HepG2 (cell line): ENCODE data around the gene DOCK1. TPM values are rescaled to one million over a fixed set of nuclear protein-coding genes. Genes with fewer than 3 reads are reported as not detected.

Experiments used
- ATAC-seq: fragments of 200-7000 bp; cut with Tn5 transposase; 3 replicates; pipeline ENCODE4 v1.9.1; 2020; ENCODE audit warnings: mild to moderate bottlenecking, moderate library complexity
- BruUV-seq: library from RNA; stranded (reverse); fragments of 400-500 nt; replicated peaks from 2 replicates; lab custom pipeline; 2021; lab: Mats Ljungman, UMichigan
- CTCF ChIA-PET: fragments of 300-600 bp; formaldehyde crosslinking; extraction: SDS; loops from one replicate; lab custom pipeline; 2021; ENCODE audit warnings: low total read pairs, inconsistent platforms, low intra/inter-chr PET ratio; lab: Yijun Ruan, JAX
- POLR2A ChIA-PET: fragments of 350-600 bp; sonication (Branson Sonifier 250); formaldehyde crosslinking; loops from one replicate; lab custom pipeline; 2020; ENCODE audit warnings: antibody characterized with exemption, inconsistent platforms; lab: Yijun Ruan, JAX
- DNase-seq: peaks from one replicate; pipeline ENCODE4 v3.0.0-alpha.2; 2015; ENCODE audit warnings: low spot score
- FAIRE-seq: peaks from 3 replicates; lab custom pipeline; 2011; peaks lifted over from hg19 to GRCh38; lab: Jason Lieb, UNC
- H2AFZ ChIP-seq: one replicate; pipeline ENCODE4 v1.6.1; 2011; ENCODE audit warnings: low read length, inconsistent platforms
- H3K27ac ChIP-seq: fragments of 300-600 bp; 3 replicates; pipeline ENCODE4 v1.8.0; 2011; ENCODE audit warnings: mixed run types, mild to moderate bottlenecking, mixed read lengths, low read length, inconsistent platforms; ENCODE audit not compliant: insufficient read depth; ENCODE audit errors: extremely low read length
- H3K27me3 ChIP-seq, 2 experiments: fragments of 200-600 bp in 1 of 2; 2 replicates in 1 of 2; 3 replicates in 1 of 2; pipeline versions ENCODE4 v1.6.0 to v1.8.0; 2011; ENCODE audit warnings: low read length in 2 of 2, mild to moderate bottlenecking in 2 of 2, moderate library complexity in 2 of 2, inconsistent platforms in 1 of 2; ENCODE audit not compliant: insufficient read depth in 2 of 2, control insufficient read depth in 1 of 2
- H3K36me3 ChIP-seq, 2 experiments: fragments of 200-600 bp in 1 of 2; replicated peaks in 1 of 2; 2 replicates in 1 of 2; 3 replicates in 1 of 2; pipeline versions ENCODE4 v1.5.1 to v1.8.0; 2011; ENCODE audit warnings: low read length in 2 of 2, inconsistent platforms in 1 of 2; ENCODE audit not compliant: insufficient read depth in 2 of 2, control insufficient read depth in 1 of 2
- H3K4me1 ChIP-seq: 2 replicates; pipeline ENCODE4 v1.5.1; 2012; ENCODE audit warnings: low read length, inconsistent platforms; ENCODE audit not compliant: insufficient read depth
- H3K4me2 ChIP-seq: 2 replicates; pipeline ENCODE4 v1.6.0; 2011; ENCODE audit warnings: low read depth, low read length, inconsistent platforms
- H3K4me3 ChIP-seq, 3 experiments: fragments of 200-600 bp in 1 of 3; sonication (generic), shearing (Covaris generic) in 1 of 3; replicated peaks in 1 of 3; 2 replicates each; pipeline ENCODE4 v1.5.1; 2011 to 2016; ENCODE audit warnings: low read length in 3 of 3, inconsistent platforms in 2 of 3, low read depth in 2 of 3, mild to moderate bottlenecking in 2 of 3, control low read depth in 1 of 3, mixed read lengths in 1 of 3; ENCODE audit not compliant: insufficient read depth in 1 of 3
- H3K79me2 ChIP-seq: one replicate; pipeline ENCODE4 v1.6.1; 2011; ENCODE audit warnings: low read length, inconsistent platforms; ENCODE audit not compliant: insufficient read depth
- H3K9ac ChIP-seq: 2 replicates; pipeline ENCODE4 v1.6.0; 2011; ENCODE audit warnings: mild to moderate bottlenecking, low read depth, low read length, inconsistent platforms; ENCODE audit not compliant: insufficient read depth
- H3K9me3 ChIP-seq: 2 replicates; pipeline ENCODE4 v1.5.1; 2012; ENCODE audit warnings: mild to moderate bottlenecking, low read length
- H4K20me1 ChIP-seq: 2 replicates; pipeline ENCODE4 v1.6.0; 2011; ENCODE audit warnings: inconsistent platforms, mild to moderate bottlenecking, low read length, moderate library complexity; ENCODE audit not compliant: insufficient read depth
- AKAP8 ChIP-seq: sonication (generic); formaldehyde crosslinking; IDR thresholded peaks from 2 replicates; pipeline ENCODE4 v1.5.1; 2020; ENCODE audit warnings: mild to moderate bottlenecking, missing genetic modification reagents
- CBX2 ChIP-seq, 2 experiments: fragments of 200-600 bp in 1 of 2; sonication (generic); formaldehyde crosslinking in 1 of 2; IDR thresholded peaks; 2 replicates each; pipeline versions ENCODE4 v1.7.0 to v1.8.1; 2018 to 2022; ENCODE audit warnings: low read depth in 2 of 2, low read length in 1 of 2, mild to moderate bottlenecking in 1 of 2, missing genetic modification reagents in 1 of 2
- CC2D1A ChIP-seq: sonication (generic); formaldehyde crosslinking; IDR thresholded peaks from 2 replicates; pipeline ENCODE4 v1.8.1; 2023; ENCODE audit warnings: mild to moderate bottlenecking, missing genetic modification reagents
- HINFP ChIP-seq: sonication (generic); formaldehyde crosslinking; IDR thresholded peaks from 2 replicates; pipeline ENCODE4 v1.4.0; 2020; ENCODE audit warnings: low read depth, mild to moderate bottlenecking, missing genetic modification reagents
- KMT2A ChIP-seq: sonication (generic); formaldehyde crosslinking; IDR thresholded peaks from 2 replicates; pipeline ENCODE4 v1.4.0; 2020; ENCODE audit warnings: missing genetic modification reagents
- MYC ChIP-seq: sonication (generic); formaldehyde crosslinking; IDR thresholded peaks from 2 replicates; pipeline ENCODE4 v1.9.0; 2021; ENCODE audit warnings: missing genetic modification reagents, borderline replicate concordance
- RAD51 ChIP-seq: fragments of 450-650 bp; IDR thresholded peaks from 2 replicates; pipeline ENCODE4 v1.6.1; 2016; ENCODE audit warnings: borderline replicate concordance
- TBP ChIP-seq: sonication (generic); formaldehyde crosslinking; IDR thresholded peaks from 2 replicates; pipeline ENCODE4 v1.5.0; 2020; ENCODE audit warnings: missing genetic modification reagents
- U2AF2 ChIP-seq: fragments of 200-400 bp; formaldehyde crosslinking; IDR thresholded peaks from 2 replicates; pipeline ENCODE4 v1.6.1; 2017; ENCODE audit warnings: low read depth, mild to moderate bottlenecking, low read length
- ZNF34 ChIP-seq: sonication (generic); formaldehyde crosslinking; IDR thresholded peaks from 2 replicates; pipeline ENCODE4 v1.4.0; 2020; ENCODE audit warnings: mild to moderate bottlenecking, missing genetic modification reagents, borderline replicate concordance
- ZNF510 ChIP-seq: sonication (generic); formaldehyde crosslinking; IDR thresholded peaks from 2 replicates; pipeline ENCODE4 v1.4.0; 2020; ENCODE audit warnings: low read depth, mild to moderate bottlenecking, missing genetic modification reagents
- ZNF562 ChIP-seq: sonication (generic); formaldehyde crosslinking; IDR thresholded peaks from 2 replicates; pipeline ENCODE4 v1.8.0; 2022; ENCODE audit warnings: missing genetic modification reagents, borderline replicate concordance
- ZNF607 ChIP-seq: sonication (generic); formaldehyde crosslinking; IDR thresholded peaks from 2 replicates; pipeline ENCODE4 v1.5.1; 2020; ENCODE audit warnings: missing genetic modification reagents, mild to moderate bottlenecking, borderline replicate concordance
- ZNF75D ChIP-seq: sonication (generic); formaldehyde crosslinking; IDR thresholded peaks from 2 replicates; pipeline ENCODE4 v1.8.1; 2023; ENCODE audit warnings: missing genetic modification reagents, mild to moderate bottlenecking, borderline replicate concordance
- WGBS: methylation state at CpG from one replicate; pipeline ENCODE4 v1.1.6; 2017; ENCODE audit warnings: low lambda C conversion rate; 5-methylcytosine and 5-hydroxymethylcytosine counted together
- in situ Hi-C: cut with HindIII; loops from 2 replicates; pipeline ENCODE4 v1.10.0; 2017; ENCODE audit warnings: low pct_unique_long_range_greater_than_20kb; ENCODE audit not compliant: extremely low pct_ligation_motif_present
- intact Hi-C: fragments of 100-400 bp; cut with micrococcal nuclease; formaldehyde crosslinking; loops from one replicate; pipeline ENCODE4 v1.10.0; 2022; ENCODE audit not compliant: unreplicated experiment
- polyA plus RNA-seq, 8 experiments: library from polyadenylated mRNA; depleted of rRNA in 3 of 8; stranded (reverse) in 7 of 8; unstranded in 1 of 8; fragments of >200 nt; fragmentation: Illumina TruSeq in 4 of 8; extraction: Trizol in 4 of 8; gene quantifications; 2 replicates each; pipeline versions ENCODE4 v1.2.1 to v1.2.3, GENCODE V29; 2011 to 2016; ENCODE audit warnings: low read depth in 4 of 8, missing spikeins in 1 of 8, mixed read lengths in 1 of 8; ENCODE audit not compliant: insufficient read depth in 1 of 8
- total RNA-seq, 5 experiments: library from RNA; depleted of rRNA; stranded (reverse); fragments of >200 nt; fragmentation: Illumina TruSeq; extraction: Trizol; gene quantifications; 2 replicates each; pipeline ENCODE4 v1.2.3, GENCODE V29; 2016; ENCODE audit warnings: low read depth in 1 of 5

DOCK1 gene
- total and polyA plus RNA-seq, 2 of the 13 experiments (the other 11 are each of a cell fraction or from before 2014, with no cell fraction given) = 8.3 to 25.5 TPM

DNA sequence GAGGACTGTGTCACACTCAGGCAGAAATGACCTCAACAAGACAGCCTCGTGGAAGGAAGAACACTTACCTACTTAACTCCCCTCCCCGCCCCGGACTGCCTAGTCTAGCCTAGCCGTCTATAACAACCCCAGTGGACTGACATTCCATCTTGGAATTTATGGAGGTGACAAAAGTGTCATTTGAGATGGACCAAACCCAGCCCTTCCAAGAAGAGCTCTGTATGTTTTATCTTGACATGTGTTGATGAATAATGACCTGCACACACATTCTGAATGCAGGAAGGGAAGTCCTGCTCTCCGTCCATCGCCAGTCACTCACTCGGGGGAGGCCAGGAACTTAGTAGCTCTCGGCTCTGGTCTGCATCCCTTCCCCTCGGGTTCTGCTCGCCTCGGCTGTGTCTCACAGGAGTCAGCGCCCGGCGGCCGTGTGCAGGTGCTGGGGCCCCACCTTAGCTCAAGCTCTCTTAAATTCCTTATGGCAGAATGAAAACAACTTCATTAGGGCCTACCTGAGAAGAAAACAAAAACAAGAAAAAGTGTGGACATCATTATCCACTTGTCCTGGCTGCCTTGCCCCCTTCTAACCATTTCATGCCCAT, 503.0 kb downstream of the DOCK1 start:
- H3K79me2 ChIP-seq = no peaks in the 10 kb centered on the region
- H3K4me3 ChIP-seq = no peak overlapping the region
- CTCF ChIA-PET = no interaction called here
- TF ChIP-seq CC2D1A (CRISPR knock-in tag) = no peak
- TF ChIP-seq, all 625 proteins: peak for 0
- in situ Hi-C loops = no loop called here
- DNase-seq (no peak), FAIRE-seq (no peak), ATAC-seq (no peak)
- POLR2A ChIA-PET = no interaction called here
- peaks cover 0 to 13% of the 10 kb centered on the region in 2 experiments; a peak in 2 of 5 replicates for H3K36me3 ChIP-seq
- BruUV-seq = no TSS peak
- intact Hi-C loops = no loop called here
- H4K20me1 ChIP-seq = no peaks in the 10 kb centered on the region
- peaks cover 17% of the 10 kb centered on the region for H3K4me1 ChIP-seq
- whole genome bisulfite sequencing = 97% methylated on average over 14 of the region's 15 CpGs
- no peak overlapping the region for H3K27ac ChIP-seq
- H2AFZ ChIP-seq = no peak overlapping the region
- H3K27me3 ChIP-seq = no peaks in the 10 kb centered on the region
- no peak overlapping the region for H3K4me2 ChIP-seq
- H3K9ac ChIP-seq = no peak overlapping the region
- H3K9me3 ChIP-seq = no peaks in the 10 kb centered on the region

DNA sequence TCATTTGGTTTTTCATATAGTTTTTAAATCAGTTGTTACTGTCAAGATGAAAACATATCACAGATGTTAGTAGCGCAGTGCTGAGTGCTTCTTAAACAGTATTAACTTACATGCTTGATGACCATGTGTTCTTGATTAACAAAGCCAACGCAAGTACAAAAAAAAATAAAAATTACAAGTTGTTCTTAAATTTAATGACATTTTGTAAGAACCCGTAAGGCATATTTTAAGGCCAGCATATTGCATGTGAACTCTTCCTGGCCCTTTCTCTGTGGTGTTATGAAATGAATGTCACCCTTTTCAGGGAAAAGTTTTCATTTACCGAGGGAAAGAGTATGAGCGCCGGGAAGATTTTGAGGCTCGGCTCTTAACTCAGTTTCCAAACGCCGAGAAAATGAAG, 503.5 kb downstream of the DOCK1 start:
- no TSS peak for BruUV-seq
- Histone ChIP-seq H3K27ac (no peak overlapping the region), H4K20me1 (no peaks in the 10 kb centered on the region), H3K9ac (no peak overlapping the region), H3K27me3 (no peaks in the 10 kb centered on the region), H3K9me3 (no peaks in the 10 kb centered on the region), H3K4me1 (peaks cover 17% of the 10 kb centered on the region), H3K79me2 (no peaks in the 10 kb centered on the region), H2AFZ (no peak overlapping the region), H3K4me2 (no peak overlapping the region), H3K4me3 (no peak overlapping the region), H3K36me3 (peaks cover 0 to 13% of the 10 kb centered on the region in 2 experiments; a peak in 2 of 5 replicates)
- in situ Hi-C loops = no loop called here
- ChIA-PET POLR2A (no interaction called here), CTCF (no interaction called here)
- 97% methylated on average over 9 of the region's 9 CpGs for WGBS
- intact Hi-C loops = no loop called here
- no peak for FAIRE-seq
- ATAC-seq = no peak
- DNase-seq = no peak
- no peak for TF ChIP-seq ZNF607 (CRISPR knock-in tag)
- no peak for TF ChIP-seq U2AF2
- no peak for TF ChIP-seq ZNF75D
- TF ChIP-seq MYC (CRISPR knock-in tag) = no peak
- no peak for TF ChIP-seq RAD51
- TF ChIP-seq TBP (CRISPR knock-in tag) = no peak
- TF ChIP-seq ZNF34 (CRISPR knock-in tag) = no peak
- TF ChIP-seq HINFP (CRISPR knock-in tag) = no peak
- TF ChIP-seq ZNF510 = no peak
- TF ChIP-seq KMT2A (CRISPR knock-in tag) = no peak
- TF ChIP-seq CBX2 (IDR thresholded peaks at IDR 0.05; ENCODE audit: low read depth, low read length) = no peak
- TF ChIP-seq CBX2 (CRISPR knock-in tag; IDR thresholded peaks at IDR 0.05; ENCODE audit: low read depth) = no peak
- TF ChIP-seq AKAP8 (CRISPR knock-in tag) = no peak
- TF ChIP-seq ZNF562 (CRISPR knock-in tag) = no peak
